GM18505 (cell line): ENCODE data around the gene ERG28.
A peak's percentile ranks its signal among the peaks of the same experiment; 100 is the strongest.
"Not testable (repeated sequence)": the region's sequence is repeated elsewhere in the genome, so short reads cannot be mapped to it uniquely, and the experiment has no call there.

Experiments used
- ATAC-seq: cut with Tn5 transposase; IDR thresholded peaks from one replicate; pipeline ENCODE4 v1.9.1; 2021; ENCODE audit not compliant: unreplicated experiment
- POLR2A ChIP-seq: IDR thresholded peaks from 4 replicates; pipeline ENCODE4 v1.6.1; 2011; ENCODE audit warnings: borderline replicate concordance; ENCODE audit not compliant: insufficient read depth, insufficient read length; ENCODE audit errors: extremely low read depth

The ERG28 gene

DNA sequence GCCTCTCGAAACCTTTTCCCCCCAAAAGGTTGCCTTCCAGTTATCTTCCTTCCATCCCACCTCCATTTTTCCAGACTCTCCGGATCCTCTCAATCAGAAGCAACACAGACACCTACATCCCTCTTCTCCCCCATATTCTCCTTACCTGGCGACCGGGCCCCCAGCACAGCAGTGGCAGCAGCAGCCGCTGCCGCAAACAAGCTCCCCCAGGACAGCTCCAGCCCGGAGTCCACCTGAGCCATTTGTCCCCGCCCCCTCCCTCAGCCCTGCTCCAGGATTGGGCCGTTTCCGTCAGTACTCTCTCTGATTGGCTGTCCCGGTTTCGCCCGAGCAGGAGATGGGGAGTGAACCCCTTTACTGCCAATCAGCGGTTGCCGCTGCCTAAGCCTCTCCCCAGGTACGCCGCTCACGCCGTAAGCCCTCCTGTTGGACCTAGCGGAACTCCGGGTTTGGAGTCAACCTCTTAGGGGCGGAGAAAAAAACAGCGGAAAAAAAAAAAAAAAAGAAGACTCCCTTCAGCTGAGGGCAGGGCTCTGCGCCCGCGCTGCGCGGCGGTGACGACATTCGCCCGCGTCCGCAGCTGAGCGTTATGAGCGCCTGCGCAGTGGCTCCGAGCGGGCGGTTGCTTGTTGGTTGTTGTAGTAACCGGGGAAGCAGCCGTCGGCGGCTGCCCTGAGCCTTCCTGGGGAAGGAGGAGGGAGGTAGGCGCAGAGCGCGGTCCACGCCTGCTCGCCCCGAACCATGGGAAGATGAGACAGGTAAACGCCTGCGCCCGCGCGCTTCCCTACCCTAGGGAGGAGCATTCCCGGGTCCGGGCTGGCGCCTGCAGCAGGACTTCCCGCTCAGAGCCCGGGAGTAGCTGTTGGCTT is at the start of gene ERG28, which contains the start of gene TTLL5:
Gene ERG28, minus strand, starts transcription at position 247 of the 869 bp plus-strand sequence. CDS start 3,374 bp downstream, outside the sequence.
Gene TTLL5, plus strand, starts transcription at position 617 of the 869 bp plus-strand sequence. CDS start 1,904 bp downstream, outside the sequence.
- ATAC-seq: peak; percentile 94
- peak; percentile 89 for TF ChIP-seq POLR2A

- ATAC-seq: no peak
- no peak for TF ChIP-seq POLR2A
Measured at GRCh38 chr14:75709207-75709812, 48.6 kb upstream of the ERG28 start.

DNA sequence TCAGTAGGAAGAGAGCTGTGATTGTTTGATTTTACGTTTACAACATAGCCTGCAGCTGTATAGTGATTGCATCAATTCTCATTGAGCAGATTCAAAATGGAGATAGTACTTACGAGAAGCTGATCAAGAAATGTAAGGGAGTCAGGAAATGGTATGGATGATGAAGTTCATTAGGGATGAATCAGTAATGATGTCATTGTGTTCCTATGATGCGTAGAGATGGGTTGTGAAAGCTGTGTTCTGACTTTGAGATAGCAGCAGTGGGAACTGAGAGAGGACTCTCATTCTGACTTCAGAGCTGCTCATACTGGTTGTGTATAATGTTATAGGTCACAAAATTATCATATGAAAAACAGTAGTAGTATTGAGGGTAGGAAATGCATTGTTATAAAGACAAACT is 44.3 kb upstream of the ERG28 start:
- TF ChIP-seq POLR2A: no peak
- ATAC-seq: no peak

DNA sequence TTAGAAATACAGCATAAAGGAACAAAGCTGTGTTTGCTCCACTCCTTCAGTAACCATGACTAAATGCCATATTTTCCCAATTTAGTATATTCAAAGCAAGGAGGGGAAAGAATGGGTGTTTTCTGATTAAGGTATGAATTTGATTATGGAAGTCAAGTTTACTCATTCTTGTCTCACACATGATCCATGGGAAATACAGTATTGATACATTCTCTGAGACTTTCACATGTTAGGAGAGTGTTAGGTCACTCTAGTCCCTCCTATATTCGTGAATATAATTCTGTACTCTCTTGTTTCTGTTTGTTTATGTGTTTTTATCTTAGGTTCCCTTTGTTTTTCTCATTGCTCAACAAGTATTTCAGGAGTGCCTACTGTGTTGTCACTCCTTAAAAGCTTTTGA is 42.8 kb upstream of the ERG28 start:
- no peak for ATAC-seq
- TF ChIP-seq POLR2A: no peak

- no peak for TF ChIP-seq POLR2A
- ATAC-seq: no peak
Measured at GRCh38 chr14:75702616-75703261, 42.1 kb upstream of the ERG28 start.

- no peak for TF ChIP-seq POLR2A
- no peak for ATAC-seq
Measured at GRCh38 chr14:75702122-75702521, 41.4 kb upstream of the ERG28 start.

DNA sequence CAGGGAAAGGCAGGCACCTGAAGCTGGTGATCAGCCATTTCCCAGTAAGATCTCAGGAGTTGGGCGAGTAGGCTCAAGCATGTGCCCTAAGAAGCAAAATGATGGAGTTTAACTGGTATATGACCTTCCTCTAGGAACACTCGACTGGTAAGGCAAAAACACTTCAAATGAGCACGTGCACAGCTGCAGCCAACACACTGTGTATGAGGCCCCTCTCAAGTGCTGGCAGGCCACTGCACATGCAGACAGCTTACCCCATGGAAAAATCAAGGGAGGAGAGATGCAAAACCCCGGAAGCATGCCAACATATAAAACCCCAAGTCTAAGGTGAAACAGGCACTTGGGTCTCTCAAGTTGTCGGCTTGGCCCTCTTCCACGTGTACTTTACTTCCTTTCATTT is 39.6 kb upstream of the ERG28 start:
- TF ChIP-seq POLR2A: no peak

GRCh38 chr14:75699331-75699730 is 38.7 kb upstream of the ERG28 start:
- no peak for TF ChIP-seq POLR2A
- ATAC-seq: no peak

More for the DNA sequence above, 39.6 kb upstream of the ERG28 start:
- ATAC-seq: no peak

GRCh38 chr14:75697918-75698317 is 37.2 kb upstream of the ERG28 start:
- ATAC-seq: no peak
- TF ChIP-seq POLR2A: no peak

DNA sequence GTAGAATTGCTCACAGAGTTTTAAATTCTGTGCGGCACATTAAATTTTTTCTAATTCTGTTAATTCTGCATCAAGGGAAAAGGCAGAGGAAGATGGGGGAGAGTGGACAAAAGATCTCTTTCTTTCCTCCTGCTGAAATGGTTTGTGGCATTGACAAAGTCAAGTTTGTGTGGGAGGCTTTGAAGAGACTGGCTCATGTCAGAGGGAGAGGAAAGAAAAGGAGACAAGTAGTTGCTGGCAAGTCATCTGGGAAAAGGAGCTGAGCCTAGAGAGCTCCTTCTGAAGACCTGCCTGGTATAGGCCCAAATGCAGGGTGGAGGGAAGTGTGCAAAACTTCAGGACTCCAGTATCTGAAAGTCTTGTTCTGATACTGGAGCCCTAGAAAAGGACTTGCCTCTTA is 36.7 kb upstream of the ERG28 start:
- TF ChIP-seq POLR2A: no peak
- no peak for ATAC-seq

DNA sequence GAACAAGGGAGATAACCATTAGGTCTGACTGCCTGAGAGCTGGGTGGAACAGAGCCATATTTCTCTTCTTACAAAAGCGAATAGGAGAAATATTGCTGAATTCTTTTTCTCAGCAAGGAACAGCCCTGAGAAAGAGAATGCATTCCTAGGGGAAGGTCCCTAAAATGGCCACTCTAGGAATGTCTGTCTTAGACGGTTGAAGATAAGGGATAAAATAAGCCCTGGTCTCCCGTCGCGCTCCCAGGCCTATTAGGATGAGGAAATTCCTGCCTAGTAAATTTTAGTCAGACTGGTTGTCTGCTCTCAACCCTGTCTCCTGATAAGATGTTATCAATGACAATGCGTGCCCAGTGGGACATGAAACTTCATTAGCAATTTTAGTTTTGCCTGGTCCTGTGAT is 34.3 kb upstream of the ERG28 start:
- ATAC-seq: not testable (repeated sequence)

- TF ChIP-seq POLR2A: no peak
- ATAC-seq: no peak
Measured at GRCh38 chr14:75690010-75690409, 29.3 kb upstream of the ERG28 start.

- ATAC-seq: no peak
- TF ChIP-seq POLR2A: no peak
Measured at GRCh38 chr14:75689012-75689411, 28.3 kb upstream of the ERG28 start.
